22Rv1 (cell line): Measurements from ENCODE around the gene SLC4A3.
"Not testable (repeated sequence)": the region's sequence is repeated elsewhere in the genome, so short reads cannot be mapped to it uniquely, and the experiment has no call there.

Source experiments
- H3K27ac ChIP-seq: fragments of 450-650 bp; 2 replicates; pipeline ENCODE4 v1.5.1; 2017
- ZFX ChIP-seq: fragments of 450-650 bp; IDR thresholded peaks from 2 replicates; pipeline ENCODE4 v1.6.1; 2017; ENCODE audit warnings: antibody characterized with exemption, borderline replicate concordance
- TF ChIP-seq, protein P1 (sequence below): fragments of 450-650 bp; IDR thresholded peaks from 2 replicates; pipeline ENCODE4 v1.5.1; 2017; ENCODE audit warnings: mild to moderate bottlenecking

The SLC4A3 gene

DNA sequence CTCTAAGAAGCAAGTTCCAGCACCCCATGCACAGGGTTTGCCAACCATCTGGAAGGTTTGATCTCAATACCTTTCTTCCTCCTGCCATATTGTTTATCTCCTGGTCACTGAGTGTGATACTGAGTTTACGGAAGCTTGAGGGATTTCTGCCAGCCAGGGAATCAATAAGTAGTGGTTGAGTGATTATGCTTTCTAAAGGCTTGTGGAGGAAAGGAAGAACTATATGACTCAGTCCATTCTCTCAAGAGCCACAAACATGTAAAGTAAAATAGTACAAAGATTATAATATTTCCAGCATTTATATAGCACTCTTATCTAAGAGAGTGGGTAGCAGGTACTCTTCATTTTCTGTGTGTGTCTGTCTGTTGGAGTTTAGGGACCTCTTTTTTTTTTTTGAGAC is 49.2 kb downstream of the SLC4A3 start:
- H3K27ac ChIP-seq, result no peak overlapping the region
- no peak for TF ChIP-seq ZFX
- TF ChIP-seq, protein P1, sequence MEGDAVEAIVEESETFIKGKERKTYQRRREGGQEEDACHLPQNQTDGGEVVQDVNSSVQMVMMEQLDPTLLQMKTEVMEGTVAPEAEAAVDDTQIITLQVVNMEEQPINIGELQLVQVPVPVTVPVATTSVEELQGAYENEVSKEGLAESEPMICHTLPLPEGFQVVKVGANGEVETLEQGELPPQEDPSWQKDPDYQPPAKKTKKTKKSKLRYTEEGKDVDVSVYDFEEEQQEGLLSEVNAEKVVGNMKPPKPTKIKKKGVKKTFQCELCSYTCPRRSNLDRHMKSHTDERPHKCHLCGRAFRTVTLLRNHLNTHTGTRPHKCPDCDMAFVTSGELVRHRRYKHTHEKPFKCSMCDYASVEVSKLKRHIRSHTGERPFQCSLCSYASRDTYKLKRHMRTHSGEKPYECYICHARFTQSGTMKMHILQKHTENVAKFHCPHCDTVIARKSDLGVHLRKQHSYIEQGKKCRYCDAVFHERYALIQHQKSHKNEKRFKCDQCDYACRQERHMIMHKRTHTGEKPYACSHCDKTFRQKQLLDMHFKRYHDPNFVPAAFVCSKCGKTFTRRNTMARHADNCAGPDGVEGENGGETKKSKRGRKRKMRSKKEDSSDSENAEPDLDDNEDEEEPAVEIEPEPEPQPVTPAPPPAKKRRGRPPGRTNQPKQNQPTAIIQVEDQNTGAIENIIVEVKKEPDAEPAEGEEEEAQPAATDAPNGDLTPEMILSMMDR, result no peak

DNA sequence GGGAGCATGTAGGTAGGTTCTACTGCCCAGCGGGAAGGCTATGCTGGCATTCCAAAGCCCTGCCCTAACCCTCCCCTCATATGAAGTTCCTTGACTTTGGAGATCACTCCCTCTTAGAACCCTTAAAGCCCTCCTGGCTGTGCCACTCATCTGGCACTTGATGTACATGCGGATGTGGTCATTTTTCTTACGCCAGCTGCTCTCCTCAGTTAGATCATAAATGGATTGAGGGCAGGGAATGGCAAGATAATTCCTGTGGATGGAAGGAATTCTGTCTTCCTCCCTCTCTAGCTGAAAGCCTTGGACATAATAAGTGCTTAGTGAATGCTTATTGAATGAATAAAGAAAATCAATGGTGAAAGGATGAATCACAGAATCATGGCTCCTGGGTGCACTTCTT is 51.6 kb downstream of the SLC4A3 start:
- TF ChIP-seq ZFX, result no peak
- TF ChIP-seq, protein P1, result no peak
- H3K27ac ChIP-seq, result no peak overlapping the region

DNA sequence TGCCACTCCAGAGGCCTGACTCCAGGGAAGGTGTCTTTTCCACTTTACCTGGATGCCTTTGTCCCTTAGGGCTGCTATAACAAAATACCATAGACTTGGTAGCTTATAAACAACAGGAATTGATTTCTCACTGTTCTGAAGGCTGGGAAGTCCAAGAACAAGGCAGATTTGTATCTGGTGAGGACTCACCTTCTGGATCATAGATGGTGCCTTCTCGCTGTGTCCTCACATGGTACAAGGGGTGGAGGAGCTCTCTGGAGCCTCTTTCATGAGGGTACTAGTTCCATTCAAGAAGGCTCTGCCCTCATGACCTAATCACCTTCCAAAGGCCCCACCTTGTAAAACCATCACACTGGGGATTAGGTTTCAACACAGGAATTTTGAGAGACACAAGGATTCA is 52.1 kb downstream of the SLC4A3 start:
- TF ChIP-seq, protein P1, result no peak
- no peak for TF ChIP-seq ZFX
- H3K27ac ChIP-seq, result no peak overlapping the region

DNA sequence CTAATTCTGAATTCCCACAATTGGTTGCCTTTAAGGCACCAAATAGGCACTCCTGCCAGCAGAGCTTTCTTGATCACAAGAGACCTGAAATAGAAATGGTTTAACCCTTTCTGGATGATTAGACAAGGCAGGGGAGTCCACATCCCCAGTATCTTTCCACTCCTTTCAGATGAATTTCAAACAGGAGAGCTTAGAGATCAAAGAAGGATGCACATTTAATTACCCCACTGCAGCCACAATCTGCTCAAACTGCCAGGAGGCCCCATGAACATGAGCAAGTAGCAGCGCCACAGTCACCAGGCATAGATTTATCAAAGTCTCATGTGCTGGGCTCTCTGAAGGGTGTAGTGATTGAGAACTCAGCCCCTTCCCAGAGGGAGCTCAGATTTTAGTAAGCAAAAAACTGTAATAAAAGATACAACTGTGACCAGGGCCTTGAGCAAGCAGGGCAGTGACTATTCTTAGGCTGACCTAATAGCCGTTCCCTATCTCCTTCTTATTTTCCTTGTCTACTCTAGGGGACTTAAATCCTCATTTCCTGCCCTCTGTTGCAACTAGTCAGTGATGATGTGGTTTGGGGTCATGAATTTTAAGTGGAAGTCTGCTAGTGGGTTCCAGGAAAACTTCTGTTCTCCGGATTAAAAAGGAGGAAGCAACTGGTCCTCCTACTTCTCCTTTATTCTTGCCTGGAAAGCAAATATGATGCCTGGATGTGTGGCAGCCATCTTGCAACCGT is 53.7 kb downstream of the SLC4A3 start:
- no peak overlapping the region for H3K27ac ChIP-seq
- TF ChIP-seq, protein P1, result no peak
- TF ChIP-seq ZFX, result no peak

DNA sequence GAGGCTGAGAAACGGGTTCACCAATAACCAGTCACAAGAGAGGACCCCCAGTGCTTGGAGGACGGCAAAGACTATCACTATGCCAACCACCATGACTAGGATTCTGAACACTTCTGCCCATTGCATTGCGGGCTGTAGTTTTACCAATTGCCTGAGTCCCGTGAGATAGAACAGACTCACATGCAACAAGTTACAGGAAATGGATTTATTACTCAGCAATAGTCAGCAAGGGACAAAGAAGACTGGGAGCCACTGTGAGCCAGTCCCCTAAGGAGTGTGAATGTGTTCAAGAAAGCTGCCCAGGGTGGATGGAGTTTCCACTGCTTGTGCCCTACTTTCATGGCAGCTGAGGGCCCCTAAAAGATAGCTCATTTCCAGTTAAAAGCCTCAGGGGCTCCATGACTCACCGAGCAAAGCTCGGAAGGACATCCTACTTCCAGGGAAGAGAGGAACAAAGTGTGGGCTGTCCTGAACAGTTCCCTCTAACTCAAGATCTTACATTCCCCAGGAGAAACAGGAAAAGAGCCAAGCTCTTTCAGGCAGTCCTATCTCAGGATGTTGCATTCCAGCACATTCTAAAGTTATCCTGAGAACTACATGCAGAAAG is 54.4 kb downstream of the SLC4A3 start:
- H3K27ac ChIP-seq, result no peak overlapping the region
- TF ChIP-seq, protein P1, result no peak
- TF ChIP-seq ZFX, result no peak

DNA sequence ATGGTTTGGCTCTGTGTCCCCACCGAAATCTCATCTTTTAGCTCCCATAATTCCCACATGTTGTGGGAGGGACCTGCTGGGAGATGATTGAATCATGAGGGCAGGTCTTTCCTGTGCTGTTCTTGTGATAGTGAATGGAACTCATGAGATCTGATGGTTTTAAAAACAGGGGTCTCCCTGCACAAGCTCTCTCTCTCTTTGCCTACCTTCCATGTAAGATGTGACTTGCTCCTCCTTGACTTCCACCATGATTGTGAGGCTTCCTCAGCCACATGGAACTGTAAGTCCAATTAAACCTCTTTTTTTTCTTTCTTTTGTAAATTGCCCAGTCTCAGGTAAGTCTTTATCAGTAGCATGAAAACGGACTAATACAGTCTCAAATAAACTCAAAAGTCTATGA is 56.0 kb downstream of the SLC4A3 start:
- H3K27ac ChIP-seq, result not testable (repeated sequence)

DNA sequence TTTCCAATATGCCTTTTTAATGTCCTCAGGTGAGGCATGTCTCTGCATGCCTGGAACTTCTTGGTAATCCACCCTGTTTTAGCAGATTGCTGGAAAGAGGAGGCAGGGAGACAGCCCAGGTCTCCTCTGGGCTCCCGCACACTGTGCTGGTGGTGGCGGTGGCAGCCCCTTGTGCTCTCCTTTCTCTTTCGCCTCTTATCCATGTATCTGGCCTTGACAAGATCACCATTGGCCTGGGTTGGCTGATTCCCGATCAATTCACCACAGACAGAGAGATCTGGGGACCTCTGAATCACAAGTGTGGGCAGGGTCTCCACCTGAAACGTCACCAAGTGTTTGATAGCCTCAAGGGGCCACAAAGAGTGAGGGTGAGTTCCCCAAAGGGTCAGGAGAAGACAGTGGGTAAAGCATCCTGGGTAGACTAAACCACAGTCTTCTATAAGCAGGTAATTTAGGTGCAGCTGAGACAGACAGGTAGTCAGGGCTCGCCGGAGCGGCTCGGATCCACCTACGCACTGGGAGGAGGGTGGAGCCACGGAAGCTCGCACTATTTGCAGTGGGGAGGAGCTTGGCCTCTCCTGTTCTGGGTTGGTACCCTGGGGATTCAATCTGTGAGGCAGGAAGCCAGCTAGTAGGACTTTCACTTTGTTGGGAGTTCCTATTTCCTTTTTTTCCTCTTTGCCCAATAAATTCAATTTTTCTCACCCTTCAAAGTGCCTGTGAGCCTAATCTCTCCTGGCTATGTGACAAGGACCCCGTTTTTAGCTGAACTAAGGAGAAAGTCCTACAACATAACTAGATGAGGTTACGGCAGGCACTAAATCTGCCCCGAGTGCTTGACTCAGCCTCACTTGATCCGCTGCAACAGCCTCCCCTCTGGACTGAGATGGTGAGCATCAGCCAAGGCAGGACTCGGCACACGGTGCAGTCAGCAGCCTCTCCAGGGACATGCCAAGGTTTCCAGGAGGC is 57.6 kb downstream of the SLC4A3 start:
- TF ChIP-seq ZFX, result no peak
- TF ChIP-seq, protein P1, result no peak
- H3K27ac ChIP-seq, result peak overlapping the region; percentile 43; the same call in 1 of the 2 replicates
